GM06990 (cell line): ENCODE measurements around the gene HEY2.
"Not testable (repeated sequence)": the region's sequence is repeated elsewhere in the genome, so short reads cannot be mapped to it uniquely, and the experiment has no call there.

Experiments
- DNase-seq: peaks from one replicate; pipeline ENCODE4 v3.0.0-alpha.2; 2011; ENCODE audit not compliant: insufficient read length; ENCODE audit errors: extremely low read depth
- H3K27me3 ChIP-seq: replicated peaks from 2 replicates; pipeline ENCODE4 v1.6.0; 2011; ENCODE audit warnings: low read length; ENCODE audit not compliant: control insufficient read depth, insufficient read depth
- H3K36me3 ChIP-seq: 2 replicates; pipeline ENCODE4 v1.5.1; 2011; ENCODE audit warnings: low read length; ENCODE audit not compliant: control insufficient read depth, insufficient read depth
- H3K4me3 ChIP-seq: replicated peaks from 2 replicates; pipeline ENCODE4 v1.5.1; 2011; ENCODE audit warnings: low read depth, mild to moderate bottlenecking, control low read depth, low read length
- TF ChIP-seq, protein P1 (sequence below): IDR thresholded peaks from 2 replicates; pipeline ENCODE4 v1.5.1; 2011; ENCODE audit warnings: low read length, control low read depth, mild to moderate bottlenecking, inconsistent platforms; ENCODE audit not compliant: insufficient read depth, poor library complexity, severe bottlenecking

The HEY2 gene

GRCh38 chr6:125765944-125766343 is 16.5 kb downstream of the HEY2 start:
- Histone ChIP-seq H3K36me3 (no peaks in the 10 kb centered on the region), H3K4me3 (no peak overlapping the region), H3K27me3 (no peaks in the 10 kb centered on the region)
- no peak for DNase-seq
- TF ChIP-seq, protein P1, sequence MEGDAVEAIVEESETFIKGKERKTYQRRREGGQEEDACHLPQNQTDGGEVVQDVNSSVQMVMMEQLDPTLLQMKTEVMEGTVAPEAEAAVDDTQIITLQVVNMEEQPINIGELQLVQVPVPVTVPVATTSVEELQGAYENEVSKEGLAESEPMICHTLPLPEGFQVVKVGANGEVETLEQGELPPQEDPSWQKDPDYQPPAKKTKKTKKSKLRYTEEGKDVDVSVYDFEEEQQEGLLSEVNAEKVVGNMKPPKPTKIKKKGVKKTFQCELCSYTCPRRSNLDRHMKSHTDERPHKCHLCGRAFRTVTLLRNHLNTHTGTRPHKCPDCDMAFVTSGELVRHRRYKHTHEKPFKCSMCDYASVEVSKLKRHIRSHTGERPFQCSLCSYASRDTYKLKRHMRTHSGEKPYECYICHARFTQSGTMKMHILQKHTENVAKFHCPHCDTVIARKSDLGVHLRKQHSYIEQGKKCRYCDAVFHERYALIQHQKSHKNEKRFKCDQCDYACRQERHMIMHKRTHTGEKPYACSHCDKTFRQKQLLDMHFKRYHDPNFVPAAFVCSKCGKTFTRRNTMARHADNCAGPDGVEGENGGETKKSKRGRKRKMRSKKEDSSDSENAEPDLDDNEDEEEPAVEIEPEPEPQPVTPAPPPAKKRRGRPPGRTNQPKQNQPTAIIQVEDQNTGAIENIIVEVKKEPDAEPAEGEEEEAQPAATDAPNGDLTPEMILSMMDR, result no peak

DNA sequence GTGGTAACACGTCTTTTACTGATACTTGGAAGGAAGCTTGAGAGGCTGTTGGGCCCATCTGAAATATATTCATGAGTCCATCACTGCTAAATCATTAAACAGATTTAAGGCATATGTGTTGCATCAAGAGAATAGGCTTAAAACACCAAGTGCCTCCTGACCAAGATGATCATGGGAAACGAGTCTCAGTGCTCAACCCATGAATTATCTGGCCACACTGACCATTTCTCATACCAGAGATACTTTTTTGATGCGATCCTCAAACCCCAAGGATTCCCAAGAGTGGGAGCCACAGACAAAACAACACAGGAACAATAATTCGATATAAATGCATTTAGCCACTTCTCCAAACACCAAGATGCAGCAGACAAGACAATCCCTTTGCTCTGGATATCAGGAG is 17.2 kb downstream of the HEY2 start:
- no peaks in the 10 kb centered on the region for H3K36me3 ChIP-seq
- H3K27me3 ChIP-seq, result no peaks in the 10 kb centered on the region
- no peak overlapping the region for H3K4me3 ChIP-seq
- TF ChIP-seq, protein P1, result no peak
- DNase-seq, result no peak

DNA sequence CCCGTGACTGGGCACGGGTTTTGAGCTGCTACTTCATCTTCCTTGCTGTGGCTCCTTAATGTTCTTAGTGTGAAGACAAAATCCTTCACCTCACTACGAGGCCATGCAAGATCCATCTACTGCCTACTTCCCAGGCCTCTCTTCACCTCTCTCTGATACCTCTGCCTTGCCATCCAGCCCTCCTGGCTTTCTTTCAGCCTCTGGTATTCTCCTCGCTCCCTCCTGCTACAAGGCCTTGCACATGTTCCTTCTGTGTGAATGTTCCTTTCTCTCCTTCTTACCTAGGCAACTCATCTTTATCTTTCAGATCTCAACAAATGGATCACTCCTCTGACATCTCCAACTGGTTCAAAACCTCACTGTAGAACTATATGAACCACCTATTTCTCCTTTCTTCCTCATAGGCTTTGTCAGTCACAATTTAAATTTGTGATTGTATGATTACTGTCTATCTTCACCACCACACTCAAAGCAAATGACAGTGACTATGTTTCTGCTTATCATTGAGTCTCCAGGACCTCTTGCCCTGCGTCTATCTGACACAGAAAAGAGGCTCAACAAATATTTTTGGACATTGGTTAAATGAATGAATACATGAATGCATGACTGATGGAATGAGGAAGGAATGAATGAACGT is 19.8 kb downstream of the HEY2 start:
- no peaks in the 10 kb centered on the region for H3K36me3 ChIP-seq
- no peaks in the 10 kb centered on the region for H3K27me3 ChIP-seq
- TF ChIP-seq, protein P1, result no peak
- H3K4me3 ChIP-seq, result no peak overlapping the region
- no peak for DNase-seq

DNA sequence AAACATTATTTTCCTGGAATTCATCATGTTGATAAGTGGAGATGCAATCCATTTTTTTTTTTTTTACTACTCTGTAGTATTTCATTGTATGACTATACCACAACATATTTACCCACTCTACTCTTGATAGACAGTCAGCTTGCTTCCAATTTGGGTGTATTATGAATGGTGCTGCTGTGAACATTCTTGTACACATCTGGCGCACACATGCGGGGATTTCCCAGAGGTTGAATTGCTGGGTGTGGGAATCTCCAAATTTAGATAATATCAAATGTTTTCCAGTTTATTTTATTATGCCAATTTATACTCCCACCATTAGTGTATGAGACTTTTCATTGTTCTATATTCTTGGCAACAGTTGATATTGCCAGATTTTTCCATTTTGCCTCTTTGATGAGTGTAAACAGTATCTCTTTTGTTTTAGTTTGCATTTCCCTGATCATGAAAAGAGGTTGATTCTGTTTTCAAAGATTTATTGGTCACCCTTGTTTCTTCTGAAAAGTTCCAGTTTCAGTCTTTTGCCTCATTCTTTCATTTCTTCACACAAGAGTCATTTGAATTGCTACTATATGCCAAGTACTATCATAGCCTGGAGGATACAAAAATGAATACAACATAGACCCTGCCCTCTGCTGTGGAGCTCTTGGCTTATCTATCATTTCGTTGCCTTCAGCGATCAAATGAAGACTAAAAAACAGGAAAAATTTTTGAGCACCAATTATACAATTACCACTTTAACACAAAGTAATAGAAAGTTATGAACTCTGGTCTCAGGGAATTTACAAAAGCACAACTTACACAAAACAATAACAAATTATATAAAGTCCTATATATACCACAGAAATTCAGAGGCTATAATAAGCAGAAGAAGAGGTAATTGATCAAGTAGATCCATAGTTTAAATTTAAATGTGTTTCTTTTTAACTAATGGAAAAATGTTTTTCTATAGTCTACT is 24.2 kb downstream of the HEY2 start:
- H3K36me3 ChIP-seq, result no peaks in the 10 kb centered on the region
- TF ChIP-seq, protein P1, result no peak
- no peak for DNase-seq
- H3K4me3 ChIP-seq, result no peak overlapping the region
- H3K27me3 ChIP-seq, result no peaks in the 10 kb centered on the region

- H3K27me3 ChIP-seq, H3K36me3 ChIP-seq, H3K4me3 ChIP-seq: not testable (repeated sequence)
Observed at GRCh38 chr6:125776107-125776826, 26.8 kb downstream of the HEY2 start.

More at GRCh38 chr6:125776107-125776826, 26.8 kb downstream of the HEY2 start:
- not testable (repeated sequence) for DNase-seq
